DND-41 (cell line): ENCODE results near the gene COL25A1.

Source experiments
- EZH2 ChIP-seq: IDR thresholded peaks from 3 replicates; pipeline ENCODE4 v1.6.1; 2012; ENCODE audit warnings: borderline replicate concordance, low read depth, mild to moderate bottlenecking, moderate library complexity, low read length, inconsistent platforms; ENCODE audit not compliant: severe bottlenecking
- TF ChIP-seq, protein P1 (sequence below): IDR thresholded peaks from 2 replicates; pipeline ENCODE4 v1.5.1; 2012; ENCODE audit warnings: borderline replicate concordance, low read length, moderate library complexity, mild to moderate bottlenecking; ENCODE audit not compliant: poor library complexity, severe bottlenecking; ENCODE audit errors: extremely low read depth

DNA sequence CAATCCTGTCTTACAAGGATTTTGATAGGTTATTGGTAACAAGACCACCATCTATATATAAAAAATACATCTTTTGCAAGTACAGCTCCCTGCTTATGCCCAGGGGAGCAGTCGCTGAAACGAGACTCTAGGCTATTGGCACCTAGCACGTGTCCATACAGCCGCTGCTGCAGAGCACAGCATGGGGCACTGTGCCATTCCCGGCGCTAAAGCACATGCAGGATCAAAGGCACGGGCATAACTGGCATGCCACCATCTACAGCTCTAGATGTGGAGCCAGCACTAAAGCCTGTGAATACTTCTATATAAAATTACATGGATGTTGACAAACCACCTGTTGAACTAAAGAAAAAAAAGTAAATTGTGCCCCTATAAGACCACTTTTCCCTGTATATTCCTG, 144.8 kb downstream of the COL25A1 start:
- TF ChIP-seq, protein P1, sequence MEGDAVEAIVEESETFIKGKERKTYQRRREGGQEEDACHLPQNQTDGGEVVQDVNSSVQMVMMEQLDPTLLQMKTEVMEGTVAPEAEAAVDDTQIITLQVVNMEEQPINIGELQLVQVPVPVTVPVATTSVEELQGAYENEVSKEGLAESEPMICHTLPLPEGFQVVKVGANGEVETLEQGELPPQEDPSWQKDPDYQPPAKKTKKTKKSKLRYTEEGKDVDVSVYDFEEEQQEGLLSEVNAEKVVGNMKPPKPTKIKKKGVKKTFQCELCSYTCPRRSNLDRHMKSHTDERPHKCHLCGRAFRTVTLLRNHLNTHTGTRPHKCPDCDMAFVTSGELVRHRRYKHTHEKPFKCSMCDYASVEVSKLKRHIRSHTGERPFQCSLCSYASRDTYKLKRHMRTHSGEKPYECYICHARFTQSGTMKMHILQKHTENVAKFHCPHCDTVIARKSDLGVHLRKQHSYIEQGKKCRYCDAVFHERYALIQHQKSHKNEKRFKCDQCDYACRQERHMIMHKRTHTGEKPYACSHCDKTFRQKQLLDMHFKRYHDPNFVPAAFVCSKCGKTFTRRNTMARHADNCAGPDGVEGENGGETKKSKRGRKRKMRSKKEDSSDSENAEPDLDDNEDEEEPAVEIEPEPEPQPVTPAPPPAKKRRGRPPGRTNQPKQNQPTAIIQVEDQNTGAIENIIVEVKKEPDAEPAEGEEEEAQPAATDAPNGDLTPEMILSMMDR = no peak
- TF ChIP-seq EZH2 = no peak
